ENCODE data around the gene HOXA4. TPM values are rescaled to one million over a fixed set of nuclear protein-coding genes. Genes with fewer than 3 reads are reported as not detected.

The HOXA4 gene
- total RNA-seq, 1 experiment from 2014 or later, result 2.0 TPM

DNA sequence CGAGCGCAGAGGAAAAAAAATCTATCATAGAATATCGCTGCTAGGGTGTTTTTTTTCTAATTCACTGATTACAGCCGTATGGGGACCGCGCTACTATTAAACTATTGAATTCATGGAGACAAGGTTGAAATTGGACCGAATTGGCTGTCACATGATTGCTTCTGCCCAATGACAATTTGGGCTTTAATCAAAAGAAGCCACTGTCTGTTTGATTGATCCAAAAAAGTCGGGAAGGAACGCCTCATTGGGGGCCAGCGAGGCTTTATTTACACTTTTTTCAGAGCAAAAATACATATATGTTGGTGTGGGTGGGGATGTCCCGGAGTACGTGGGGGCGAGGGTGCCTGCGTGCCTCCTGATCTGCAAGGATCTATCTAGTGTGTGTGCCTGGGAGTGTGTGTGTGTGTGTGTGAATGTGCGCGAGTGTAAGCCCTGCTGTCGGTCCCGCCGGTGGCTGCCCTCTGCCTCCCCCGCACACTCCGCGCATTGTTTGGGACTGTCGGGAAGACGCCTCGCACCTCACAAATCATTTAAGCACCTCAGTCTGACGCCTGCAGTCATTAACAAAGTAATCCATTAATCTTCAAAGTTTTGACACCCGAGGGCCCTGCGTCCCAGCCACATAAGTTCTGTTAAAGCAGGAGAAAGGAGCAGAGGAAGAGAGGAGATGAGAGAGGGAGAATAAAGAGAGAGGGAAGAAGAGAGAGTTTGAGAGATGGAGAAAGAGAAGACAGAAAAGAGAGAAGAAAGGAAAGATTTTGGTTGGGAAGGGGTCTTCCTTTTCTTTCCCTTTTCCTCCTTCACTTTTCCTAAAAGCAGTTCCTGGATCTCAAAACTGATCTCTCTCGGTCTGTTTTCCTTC lies 27.7 kb downstream of the HOXA4 start, which contains the start of gene HOXA2 (continued):
- TF ChIP-seq, protein P1, sequence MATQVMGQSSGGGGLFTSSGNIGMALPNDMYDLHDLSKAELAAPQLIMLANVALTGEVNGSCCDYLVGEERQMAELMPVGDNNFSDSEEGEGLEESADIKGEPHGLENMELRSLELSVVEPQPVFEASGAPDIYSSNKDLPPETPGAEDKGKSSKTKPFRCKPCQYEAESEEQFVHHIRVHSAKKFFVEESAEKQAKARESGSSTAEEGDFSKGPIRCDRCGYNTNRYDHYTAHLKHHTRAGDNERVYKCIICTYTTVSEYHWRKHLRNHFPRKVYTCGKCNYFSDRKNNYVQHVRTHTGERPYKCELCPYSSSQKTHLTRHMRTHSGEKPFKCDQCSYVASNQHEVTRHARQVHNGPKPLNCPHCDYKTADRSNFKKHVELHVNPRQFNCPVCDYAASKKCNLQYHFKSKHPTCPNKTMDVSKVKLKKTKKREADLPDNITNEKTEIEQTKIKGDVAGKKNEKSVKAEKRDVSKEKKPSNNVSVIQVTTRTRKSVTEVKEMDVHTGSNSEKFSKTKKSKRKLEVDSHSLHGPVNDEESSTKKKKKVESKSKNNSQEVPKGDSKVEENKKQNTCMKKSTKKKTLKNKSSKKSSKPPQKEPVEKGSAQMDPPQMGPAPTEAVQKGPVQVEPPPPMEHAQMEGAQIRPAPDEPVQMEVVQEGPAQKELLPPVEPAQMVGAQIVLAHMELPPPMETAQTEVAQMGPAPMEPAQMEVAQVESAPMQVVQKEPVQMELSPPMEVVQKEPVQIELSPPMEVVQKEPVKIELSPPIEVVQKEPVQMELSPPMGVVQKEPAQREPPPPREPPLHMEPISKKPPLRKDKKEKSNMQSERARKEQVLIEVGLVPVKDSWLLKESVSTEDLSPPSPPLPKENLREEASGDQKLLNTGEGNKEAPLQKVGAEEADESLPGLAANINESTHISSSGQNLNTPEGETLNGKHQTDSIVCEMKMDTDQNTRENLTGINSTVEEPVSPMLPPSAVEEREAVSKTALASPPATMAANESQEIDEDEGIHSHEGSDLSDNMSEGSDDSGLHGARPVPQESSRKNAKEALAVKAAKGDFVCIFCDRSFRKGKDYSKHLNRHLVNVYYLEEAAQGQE (IDR thresholded peaks at IDR 0.05; ENCODE audit: low read depth), result no peak
- TF ChIP-seq, protein P2, sequence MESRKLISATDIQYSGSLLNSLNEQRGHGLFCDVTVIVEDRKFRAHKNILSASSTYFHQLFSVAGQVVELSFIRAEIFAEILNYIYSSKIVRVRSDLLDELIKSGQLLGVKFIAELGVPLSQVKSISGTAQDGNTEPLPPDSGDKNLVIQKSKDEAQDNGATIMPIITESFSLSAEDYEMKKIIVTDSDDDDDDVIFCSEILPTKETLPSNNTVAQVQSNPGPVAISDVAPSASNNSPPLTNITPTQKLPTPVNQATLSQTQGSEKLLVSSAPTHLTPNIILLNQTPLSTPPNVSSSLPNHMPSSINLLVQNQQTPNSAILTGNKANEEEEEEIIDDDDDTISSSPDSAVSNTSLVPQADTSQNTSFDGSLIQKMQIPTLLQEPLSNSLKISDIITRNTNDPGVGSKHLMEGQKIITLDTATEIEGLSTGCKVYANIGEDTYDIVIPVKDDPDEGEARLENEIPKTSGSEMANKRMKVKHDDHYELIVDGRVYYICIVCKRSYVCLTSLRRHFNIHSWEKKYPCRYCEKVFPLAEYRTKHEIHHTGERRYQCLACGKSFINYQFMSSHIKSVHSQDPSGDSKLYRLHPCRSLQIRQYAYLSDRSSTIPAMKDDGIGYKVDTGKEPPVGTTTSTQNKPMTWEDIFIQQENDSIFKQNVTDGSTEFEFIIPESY (IDR thresholded peaks at IDR 0.05; ENCODE audit: extremely low read depth, insufficient replicate concordance, low read length), result no peak
- TF ChIP-seq CEBPB (IDR thresholded peaks at IDR 0.05; ENCODE audit: low read depth), result no peak
- TF ChIP-seq EGR1 (IDR thresholded peaks at IDR 0.05; ENCODE audit: low read depth), result no peak
- TF ChIP-seq POLR2AphosphoS5 (IDR thresholded peaks at IDR 0.05; ENCODE audit: low read depth, low read length), result no peak
- no peak for TF ChIP-seq EZH2 (IDR thresholded peaks at IDR 0.05)
